Vagina (tissue), 2 donors: ENCODE data around the gene HES5. TPM values are rescaled to one million over a fixed set of nuclear protein-coding genes. Genes with fewer than 3 reads are reported as not detected.
A peak's percentile ranks its signal among the peaks of the same experiment; 100 is the strongest.

Experiments
- DNase-seq, 2 donors: peaks; one replicate each; pipeline ENCODE4 v3.0.0-alpha.2; 2017; ENCODE audit errors: extremely low spot score in 2 of 2
- H3K27ac ChIP-seq: fragments of 200-600 bp; sonication (generic); one replicate; pipeline ENCODE4 v1.5.1; 2019
- H3K27me3 ChIP-seq: fragments of 200-600 bp; sonication (generic); one replicate; pipeline ENCODE4 v1.5.1; 2019
- H3K36me3 ChIP-seq, 2 donors: fragments of 200-600 bp; sonication (generic); one replicate each; pipeline ENCODE4 v1.5.1; 2017 to 2019
- H3K4me1 ChIP-seq: fragments of 200-600 bp; sonication (generic); one replicate; pipeline ENCODE4 v1.5.1; 2019
- H3K4me3 ChIP-seq, 2 donors: fragments of 200-600 bp; sonication (generic); 1 replicate in 1 of 2; 2 replicates in 1 of 2; pipeline ENCODE4 v1.5.1; 2016 to 2019
- H3K9me3 ChIP-seq: fragments of 200-600 bp; sonication (generic); one replicate; pipeline ENCODE4 v1.5.1; 2019
- POLR2A ChIP-seq, 2 donors: fragments of 450-650 bp; IDR thresholded peaks; one replicate each; pipeline ENCODE4 v1.6.1; 2017; ENCODE audit warnings: antibody characterized with exemption in 2 of 2, mild to moderate bottlenecking in 2 of 2, moderate library complexity in 2 of 2
- POLR2AphosphoS5 ChIP-seq, 2 donors: sonication (generic); formaldehyde crosslinking; IDR thresholded peaks; one replicate each; pipeline ENCODE4 v1.9.0; 2017; ENCODE audit warnings: antibody characterized with exemption in 2 of 2, mild to moderate bottlenecking in 2 of 2, low read depth in 1 of 2; ENCODE audit not compliant: insufficient read depth in 1 of 2
- intact Hi-C: fragments of 100-400 bp; cut with DNase I; formaldehyde crosslinking; loops from one replicate; pipeline ENCODE4 v1.15.1; 2023
- total RNA-seq: library from RNA; depleted of rRNA; stranded (reverse); fragments of >200 nt; gene quantifications from one replicate; pipeline ENCODE4 v1.2.3, GENCODE V29; 2016
- TF ChIP-seq, protein P1 (sequence below), 3 experiments: fragments of 450-650 bp in 2 of 3; fragments of 200-600 bp in 1 of 3; sonication (generic) in 1 of 3; IDR thresholded peaks; one replicate each; pipeline ENCODE4 v1.5.1; 2017 to 2019; ENCODE audit warnings: antibody characterized with exemption in 3 of 3, mild to moderate bottlenecking in 2 of 3, moderate library complexity in 2 of 3

The HES5 gene
- total RNA-seq, 1 donor from 2014 or later, result not detected

- intact Hi-C loops, result no loop called here
- H3K36me3 ChIP-seq, result peaks cover 0 to 23% of the 10 kb centered on the region in 2 donors
- peak overlapping the region; percentile 61 to 64 for H3K4me3 ChIP-seq
- H3K9me3 ChIP-seq, result no peaks in the 10 kb centered on the region
- H3K4me1 ChIP-seq, result peaks cover 56% of the 10 kb centered on the region
- DNase-seq, result no peak
- H3K27ac ChIP-seq, result peak overlapping the region; percentile 96
- no peak for TF ChIP-seq POLR2A (IDR thresholded peaks at IDR 0.05)
- TF ChIP-seq POLR2AphosphoS5 (IDR thresholded peaks at IDR 0.05; ENCODE audit: insufficient read depth in 1 of 2, low read depth in 1 of 2), result no peak
- TF ChIP-seq, protein P1, sequence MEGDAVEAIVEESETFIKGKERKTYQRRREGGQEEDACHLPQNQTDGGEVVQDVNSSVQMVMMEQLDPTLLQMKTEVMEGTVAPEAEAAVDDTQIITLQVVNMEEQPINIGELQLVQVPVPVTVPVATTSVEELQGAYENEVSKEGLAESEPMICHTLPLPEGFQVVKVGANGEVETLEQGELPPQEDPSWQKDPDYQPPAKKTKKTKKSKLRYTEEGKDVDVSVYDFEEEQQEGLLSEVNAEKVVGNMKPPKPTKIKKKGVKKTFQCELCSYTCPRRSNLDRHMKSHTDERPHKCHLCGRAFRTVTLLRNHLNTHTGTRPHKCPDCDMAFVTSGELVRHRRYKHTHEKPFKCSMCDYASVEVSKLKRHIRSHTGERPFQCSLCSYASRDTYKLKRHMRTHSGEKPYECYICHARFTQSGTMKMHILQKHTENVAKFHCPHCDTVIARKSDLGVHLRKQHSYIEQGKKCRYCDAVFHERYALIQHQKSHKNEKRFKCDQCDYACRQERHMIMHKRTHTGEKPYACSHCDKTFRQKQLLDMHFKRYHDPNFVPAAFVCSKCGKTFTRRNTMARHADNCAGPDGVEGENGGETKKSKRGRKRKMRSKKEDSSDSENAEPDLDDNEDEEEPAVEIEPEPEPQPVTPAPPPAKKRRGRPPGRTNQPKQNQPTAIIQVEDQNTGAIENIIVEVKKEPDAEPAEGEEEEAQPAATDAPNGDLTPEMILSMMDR (IDR thresholded peaks at IDR 0.05), result no peak
- no peaks in the 10 kb centered on the region for H3K27me3 ChIP-seq
Measured at GRCh38 chr1:2556678-2557481, 26.8 kb upstream of the HES5 start.

GRCh38 chr1:2556277-2556677 is 26.2 kb upstream of the HES5 start, which contains the start of gene TNFRSF14:
Gene TNFRSF14, plus strand, starts transcription at chr1:2556371. Its CDS starts 294 bp downstream, at chr1:2556665.
- no peaks in the 10 kb centered on the region for H3K9me3 ChIP-seq
- H3K4me1 ChIP-seq, result peaks cover 56% of the 10 kb centered on the region
- TF ChIP-seq POLR2AphosphoS5 (IDR thresholded peaks at IDR 0.05; ENCODE audit: insufficient read depth in 1 of 2, low read depth in 1 of 2), result no peak
- peak in 1 of 2 donors; percentile 29 for TF ChIP-seq POLR2A (IDR thresholded peaks at IDR 0.05)
- H3K4me3 ChIP-seq, result peak within 1 kb of the TSS; percentile 61 to 64
- peak within 1 kb of the TSS; percentile 96 for H3K27ac ChIP-seq
- no peaks in the 10 kb centered on the region for H3K27me3 ChIP-seq
- DNase-seq, result no peak
- intact Hi-C loops, result no loop called here
- peaks cover 0 to 23% of the 10 kb centered on the region in 2 donors for H3K36me3 ChIP-seq

GRCh38 chr1:2555634-2556276 is 25.7 kb upstream of the HES5 start:
- peak overlapping the region; percentile 96 for H3K27ac ChIP-seq
- H3K4me3 ChIP-seq, result peak overlapping the region; percentile 61 to 64
- H3K4me1 ChIP-seq, result peaks cover 56% of the 10 kb centered on the region
- no peaks in the 10 kb centered on the region for H3K27me3 ChIP-seq
- DNase-seq, result peak in 1 of 2 donors; percentile 94
- intact Hi-C loops, result no loop called here
- H3K9me3 ChIP-seq, result no peaks in the 10 kb centered on the region
- H3K36me3 ChIP-seq, result peaks cover 0 to 23% of the 10 kb centered on the region in 2 donors
- TF ChIP-seq POLR2A (IDR thresholded peaks at IDR 0.05), result peak in 1 of 2 donors; percentile 90
- TF ChIP-seq, protein P1 (IDR thresholded peaks at IDR 0.05), result no peak
- TF ChIP-seq POLR2AphosphoS5 (IDR thresholded peaks at IDR 0.05; ENCODE audit: insufficient read depth in 1 of 2, low read depth in 1 of 2), result peak; percentile 84 to 96

DNA sequence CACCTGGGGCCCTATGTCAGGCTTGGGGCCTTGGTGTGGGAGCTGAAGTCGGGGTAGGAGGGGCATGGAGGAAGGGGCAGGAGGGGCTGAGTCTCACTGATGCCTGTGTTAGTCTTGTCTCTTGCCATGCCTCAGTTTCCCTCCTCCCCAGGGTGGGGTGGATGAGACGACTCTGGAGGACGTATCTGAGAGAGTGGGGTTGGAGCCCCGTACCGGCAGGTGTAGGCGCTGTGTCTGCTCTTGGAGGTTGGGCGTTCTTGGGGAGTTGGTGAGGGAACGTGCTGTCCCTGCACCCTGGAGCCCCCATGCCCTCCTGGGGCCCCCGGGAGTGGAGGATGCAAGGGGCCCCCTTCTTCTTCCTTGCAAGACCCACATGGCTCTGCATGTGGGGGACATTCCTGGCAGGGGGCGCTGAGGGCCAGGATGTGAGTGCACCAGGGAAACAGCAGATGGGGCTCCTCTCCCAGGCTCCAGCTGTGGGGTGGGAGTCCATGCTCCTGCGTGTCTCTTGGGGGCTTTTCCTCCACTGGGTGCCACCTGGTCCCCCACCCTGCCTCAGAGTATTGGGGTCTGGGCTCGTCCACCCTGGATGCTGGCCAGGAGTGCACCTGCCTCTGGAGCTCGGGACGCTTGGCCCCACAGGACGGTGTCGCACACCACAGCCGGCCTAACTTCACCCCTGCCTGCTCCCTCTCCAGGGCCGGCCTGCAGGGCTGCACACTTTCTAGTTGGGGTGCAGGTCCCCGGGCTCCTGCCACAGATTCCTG is 24.7 kb upstream of the HES5 start:
- Histone ChIP-seq H3K27me3 (no peaks in the 10 kb centered on the region), H3K9me3 (no peaks in the 10 kb centered on the region), H3K4me3 (peak overlapping the region in 1 of 2 donors; percentile 61), H3K36me3 (peaks cover 0 to 18% of the 10 kb centered on the region in 2 donors), H3K27ac (peak overlapping the region; percentile 96), H3K4me1 (peaks cover 51% of the 10 kb centered on the region)
- TF ChIP-seq POLR2AphosphoS5 (IDR thresholded peaks at IDR 0.05; ENCODE audit: insufficient read depth in 1 of 2, low read depth in 1 of 2), result no peak
- TF ChIP-seq, protein P1 (IDR thresholded peaks at IDR 0.05), result peak in 2 of 3 experiments; percentile 19 to 29
- no peak for DNase-seq
- intact Hi-C loops, result no loop called here
